GM10266 (cell line): ENCODE data around the gene PRKG1.

Source experiments
- DNase-seq: peaks from one replicate; pipeline ENCODE4 v3.0.0; 2012; ENCODE audit errors: extremely low spot score
- CTCF ChIP-seq: IDR thresholded peaks from 2 replicates; pipeline ENCODE4 v1.5.1; 2012; ENCODE audit warnings: mild to moderate bottlenecking, low read depth; ENCODE audit not compliant: control insufficient read depth, insufficient read depth; ENCODE audit errors: missing control alignments

The PRKG1 gene

GRCh38 chr10:51366044-51366443 lies 291.8 kb downstream of the PRKG1 start:
- TF ChIP-seq CTCF = no peak
- no peak for DNase-seq

GRCh38 chr10:51367127-51367526 lies 292.8 kb downstream of the PRKG1 start:
- DNase-seq = no peak
- TF ChIP-seq CTCF = no peak

- no peak for TF ChIP-seq CTCF
- no peak for DNase-seq
These were observed 293.4 kb downstream of the PRKG1 start for GRCh38 chr10:51367694-51368093.

GRCh38 chr10:51368943-51369342 lies 294.7 kb downstream of the PRKG1 start:
- peak; percentile 12 for TF ChIP-seq CTCF
- no peak for DNase-seq

GRCh38 chr10:51369903-51370302 lies 295.6 kb downstream of the PRKG1 start:
- TF ChIP-seq CTCF = no peak
- no peak for DNase-seq

- no peak for TF ChIP-seq CTCF
- no peak for DNase-seq
These were observed 297.5 kb downstream of the PRKG1 start for GRCh38 chr10:51371743-51372142.

GRCh38 chr10:51375790-51376189 lies 301.5 kb downstream of the PRKG1 start:
- TF ChIP-seq CTCF = no peak
- no peak for DNase-seq
